Measurements from ENCODE around the gene CHKA.

DNA sequence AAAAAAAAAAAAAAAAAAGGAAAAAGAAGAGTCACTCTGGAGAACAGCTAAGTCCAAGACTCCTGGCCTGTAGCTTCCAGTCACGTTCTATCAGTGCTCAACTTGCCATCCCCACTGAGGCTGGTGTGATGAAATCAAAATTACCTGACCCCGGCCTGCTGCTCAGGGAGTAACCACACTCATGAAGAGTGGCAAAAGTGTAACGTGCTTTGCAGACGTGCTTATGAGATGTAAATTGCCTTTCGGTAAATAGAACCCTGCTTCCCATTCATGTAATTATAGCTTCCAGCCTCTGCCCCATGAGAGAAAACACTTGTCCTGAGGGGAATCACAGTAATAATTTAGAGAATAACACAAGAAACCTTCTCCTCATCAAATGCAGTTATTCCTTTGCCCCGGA is 28.2 kb upstream of the CHKA start:
- no peak for TF ChIP-seq CTCF (IDR thresholded peaks at IDR 0.05; ENCODE audit: low read length)
- TF ChIP-seq EZH2 (optimal IDR thresholded peaks at IDR 0.05; ENCODE audit: low read depth, low read length), result no peak

All from MM.1S (cell line).